WTC11 (cell line): ENCODE data around the gene TKT.

Experiments used
- E2F4 ChIP-seq: sonication (generic); formaldehyde crosslinking; IDR thresholded peaks from 2 replicates; pipeline ENCODE4 v1.8.1; 2022; ENCODE audit warnings: low read depth, mild to moderate bottlenecking, moderate library complexity, missing genetic modification reagents, borderline replicate concordance
- HMGA2 ChIP-seq: fragments of 250-450 bp; sonication (Bioruptor Pico); IDR thresholded peaks from 2 replicates; pipeline ENCODE4 v1.4.0; 2021; ENCODE audit warnings: mild to moderate bottlenecking, moderate library complexity
- HMGXB4 ChIP-seq: sonication (generic); formaldehyde crosslinking; IDR thresholded peaks from 2 replicates; pipeline ENCODE4 v1.8.1; 2023; ENCODE audit warnings: mild to moderate bottlenecking, moderate library complexity, missing genetic modification reagents
- NFYB ChIP-seq: sonication (generic); formaldehyde crosslinking; conservative IDR thresholded peaks from 2 replicates; pipeline ENCODE4 v1.8.0; 2022; ENCODE audit warnings: low read depth, missing genetic modification reagents
- SP1 ChIP-seq: sonication (generic); formaldehyde crosslinking; conservative IDR thresholded peaks from 2 replicates; pipeline ENCODE4 v1.8.1; 2022; ENCODE audit warnings: missing genetic modification reagents
- ZNF232 ChIP-seq: sonication (generic); formaldehyde crosslinking; IDR thresholded peaks from 2 replicates; pipeline ENCODE4 v1.8.0; 2022; ENCODE audit warnings: mild to moderate bottlenecking, missing genetic modification reagents
- ZNF263 ChIP-seq: sonication (generic); formaldehyde crosslinking; IDR thresholded peaks from 2 replicates; pipeline ENCODE4 v1.8.1; 2022; ENCODE audit warnings: low read depth, mild to moderate bottlenecking, moderate library complexity, missing genetic modification reagents
- ZNF416 ChIP-seq: fragments of 250-450 bp; sonication (Bioruptor Pico); IDR thresholded peaks from 2 replicates; pipeline ENCODE4 v1.9.0; 2021; ENCODE audit warnings: mild to moderate bottlenecking, inconsistent platforms
- TF ChIP-seq, protein P1 (sequence below): fragments of 200-600 bp; IDR thresholded peaks from 2 replicates; pipeline ENCODE4 v1.8.0; 2022; ENCODE audit warnings: antibody characterized with exemption
- TF ChIP-seq, protein P2 (sequence below): sonication (generic); formaldehyde crosslinking; conservative IDR thresholded peaks from 2 replicates; pipeline ENCODE4 v1.8.1; 2023; ENCODE audit warnings: mild to moderate bottlenecking, low read depth, missing genetic modification reagents, moderate library complexity
- TF ChIP-seq, protein P3 (sequence below): sonication (generic); formaldehyde crosslinking; IDR thresholded peaks from 2 replicates; pipeline ENCODE4 v1.8.0; 2022; ENCODE audit warnings: missing genetic modification reagents
- TF ChIP-seq, protein P4 (sequence below): sonication (generic); formaldehyde crosslinking; IDR thresholded peaks from 2 replicates; pipeline ENCODE4 v1.8.1; 2022; ENCODE audit warnings: mild to moderate bottlenecking, missing genetic modification reagents, moderate library complexity, borderline replicate concordance
- TF ChIP-seq, protein P5 (sequence below): sonication (generic); formaldehyde crosslinking; IDR thresholded peaks from 2 replicates; pipeline ENCODE4 v1.8.1; 2023; ENCODE audit warnings: mild to moderate bottlenecking, missing genetic modification reagents, moderate library complexity

- TF ChIP-seq ZNF263 (CRISPR knock-in tag) (no peak), NFYB (CRISPR knock-in tag) (no peak), ZNF416 (CRISPR knock-in tag) (no peak), E2F4 (CRISPR knock-in tag) (no peak), ZNF232 (no peak), HMGXB4 (CRISPR knock-in tag) (no peak), SP1 (CRISPR knock-in tag) (no peak), HMGA2 (CRISPR knock-in tag) (no peak)
- TF ChIP-seq, protein P1, sequence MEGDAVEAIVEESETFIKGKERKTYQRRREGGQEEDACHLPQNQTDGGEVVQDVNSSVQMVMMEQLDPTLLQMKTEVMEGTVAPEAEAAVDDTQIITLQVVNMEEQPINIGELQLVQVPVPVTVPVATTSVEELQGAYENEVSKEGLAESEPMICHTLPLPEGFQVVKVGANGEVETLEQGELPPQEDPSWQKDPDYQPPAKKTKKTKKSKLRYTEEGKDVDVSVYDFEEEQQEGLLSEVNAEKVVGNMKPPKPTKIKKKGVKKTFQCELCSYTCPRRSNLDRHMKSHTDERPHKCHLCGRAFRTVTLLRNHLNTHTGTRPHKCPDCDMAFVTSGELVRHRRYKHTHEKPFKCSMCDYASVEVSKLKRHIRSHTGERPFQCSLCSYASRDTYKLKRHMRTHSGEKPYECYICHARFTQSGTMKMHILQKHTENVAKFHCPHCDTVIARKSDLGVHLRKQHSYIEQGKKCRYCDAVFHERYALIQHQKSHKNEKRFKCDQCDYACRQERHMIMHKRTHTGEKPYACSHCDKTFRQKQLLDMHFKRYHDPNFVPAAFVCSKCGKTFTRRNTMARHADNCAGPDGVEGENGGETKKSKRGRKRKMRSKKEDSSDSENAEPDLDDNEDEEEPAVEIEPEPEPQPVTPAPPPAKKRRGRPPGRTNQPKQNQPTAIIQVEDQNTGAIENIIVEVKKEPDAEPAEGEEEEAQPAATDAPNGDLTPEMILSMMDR, result no peak
- TF ChIP-seq, protein P2, sequence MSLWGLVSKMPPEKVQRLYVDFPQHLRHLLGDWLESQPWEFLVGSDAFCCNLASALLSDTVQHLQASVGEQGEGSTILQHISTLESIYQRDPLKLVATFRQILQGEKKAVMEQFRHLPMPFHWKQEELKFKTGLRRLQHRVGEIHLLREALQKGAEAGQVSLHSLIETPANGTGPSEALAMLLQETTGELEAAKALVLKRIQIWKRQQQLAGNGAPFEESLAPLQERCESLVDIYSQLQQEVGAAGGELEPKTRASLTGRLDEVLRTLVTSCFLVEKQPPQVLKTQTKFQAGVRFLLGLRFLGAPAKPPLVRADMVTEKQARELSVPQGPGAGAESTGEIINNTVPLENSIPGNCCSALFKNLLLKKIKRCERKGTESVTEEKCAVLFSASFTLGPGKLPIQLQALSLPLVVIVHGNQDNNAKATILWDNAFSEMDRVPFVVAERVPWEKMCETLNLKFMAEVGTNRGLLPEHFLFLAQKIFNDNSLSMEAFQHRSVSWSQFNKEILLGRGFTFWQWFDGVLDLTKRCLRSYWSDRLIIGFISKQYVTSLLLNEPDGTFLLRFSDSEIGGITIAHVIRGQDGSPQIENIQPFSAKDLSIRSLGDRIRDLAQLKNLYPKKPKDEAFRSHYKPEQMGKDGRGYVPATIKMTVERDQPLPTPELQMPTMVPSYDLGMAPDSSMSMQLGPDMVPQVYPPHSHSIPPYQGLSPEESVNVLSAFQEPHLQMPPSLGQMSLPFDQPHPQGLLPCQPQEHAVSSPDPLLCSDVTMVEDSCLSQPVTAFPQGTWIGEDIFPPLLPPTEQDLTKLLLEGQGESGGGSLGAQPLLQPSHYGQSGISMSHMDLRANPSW, result no peak
- TF ChIP-seq, protein P3, sequence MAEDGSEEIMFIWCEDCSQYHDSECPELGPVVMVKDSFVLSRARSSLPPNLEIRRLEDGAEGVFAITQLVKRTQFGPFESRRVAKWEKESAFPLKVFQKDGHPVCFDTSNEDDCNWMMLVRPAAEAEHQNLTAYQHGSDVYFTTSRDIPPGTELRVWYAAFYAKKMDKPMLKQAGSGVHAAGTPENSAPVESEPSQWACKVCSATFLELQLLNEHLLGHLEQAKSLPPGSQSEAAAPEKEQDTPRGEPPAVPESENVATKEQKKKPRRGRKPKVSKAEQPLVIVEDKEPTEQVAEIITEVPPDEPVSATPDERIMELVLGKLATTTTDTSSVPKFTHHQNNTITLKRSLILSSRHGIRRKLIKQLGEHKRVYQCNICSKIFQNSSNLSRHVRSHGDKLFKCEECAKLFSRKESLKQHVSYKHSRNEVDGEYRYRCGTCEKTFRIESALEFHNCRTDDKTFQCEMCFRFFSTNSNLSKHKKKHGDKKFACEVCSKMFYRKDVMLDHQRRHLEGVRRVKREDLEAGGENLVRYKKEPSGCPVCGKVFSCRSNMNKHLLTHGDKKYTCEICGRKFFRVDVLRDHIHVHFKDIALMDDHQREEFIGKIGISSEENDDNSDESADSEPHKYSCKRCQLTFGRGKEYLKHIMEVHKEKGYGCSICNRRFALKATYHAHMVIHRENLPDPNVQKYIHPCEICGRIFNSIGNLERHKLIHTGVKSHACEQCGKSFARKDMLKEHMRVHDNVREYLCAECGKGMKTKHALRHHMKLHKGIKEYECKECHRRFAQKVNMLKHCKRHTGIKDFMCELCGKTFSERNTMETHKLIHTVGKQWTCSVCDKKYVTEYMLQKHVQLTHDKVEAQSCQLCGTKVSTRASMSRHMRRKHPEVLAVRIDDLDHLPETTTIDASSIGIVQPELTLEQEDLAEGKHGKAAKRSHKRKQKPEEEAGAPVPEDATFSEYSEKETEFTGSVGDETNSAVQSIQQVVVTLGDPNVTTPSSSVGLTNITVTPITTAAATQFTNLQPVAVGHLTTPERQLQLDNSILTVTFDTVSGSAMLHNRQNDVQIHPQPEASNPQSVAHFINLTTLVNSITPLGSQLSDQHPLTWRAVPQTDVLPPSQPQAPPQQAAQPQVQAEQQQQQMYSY (CRISPR knock-in tag), result no peak
- TF ChIP-seq, protein P4, sequence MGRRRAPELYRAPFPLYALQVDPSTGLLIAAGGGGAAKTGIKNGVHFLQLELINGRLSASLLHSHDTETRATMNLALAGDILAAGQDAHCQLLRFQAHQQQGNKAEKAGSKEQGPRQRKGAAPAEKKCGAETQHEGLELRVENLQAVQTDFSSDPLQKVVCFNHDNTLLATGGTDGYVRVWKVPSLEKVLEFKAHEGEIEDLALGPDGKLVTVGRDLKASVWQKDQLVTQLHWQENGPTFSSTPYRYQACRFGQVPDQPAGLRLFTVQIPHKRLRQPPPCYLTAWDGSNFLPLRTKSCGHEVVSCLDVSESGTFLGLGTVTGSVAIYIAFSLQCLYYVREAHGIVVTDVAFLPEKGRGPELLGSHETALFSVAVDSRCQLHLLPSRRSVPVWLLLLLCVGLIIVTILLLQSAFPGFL (CRISPR knock-in tag), result no peak
- TF ChIP-seq, protein P5, sequence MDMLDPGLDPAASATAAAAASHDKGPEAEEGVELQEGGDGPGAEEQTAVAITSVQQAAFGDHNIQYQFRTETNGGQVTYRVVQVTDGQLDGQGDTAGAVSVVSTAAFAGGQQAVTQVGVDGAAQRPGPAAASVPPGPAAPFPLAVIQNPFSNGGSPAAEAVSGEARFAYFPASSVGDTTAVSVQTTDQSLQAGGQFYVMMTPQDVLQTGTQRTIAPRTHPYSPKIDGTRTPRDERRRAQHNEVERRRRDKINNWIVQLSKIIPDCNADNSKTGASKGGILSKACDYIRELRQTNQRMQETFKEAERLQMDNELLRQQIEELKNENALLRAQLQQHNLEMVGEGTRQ, result no peak
These were observed 25.7 kb downstream of the TKT start for GRCh38 chr3:53230041-53230621.
